Stomach smooth muscle (tissue), 2 donors: ENCODE results near the gene ATG101.
A peak's percentile ranks its signal among the peaks of the same experiment; 100 is the strongest.

Experiments
- H3K27ac ChIP-seq: one replicate; pipeline ENCODE4 v1.7.0; 2013; ENCODE audit warnings: mild to moderate bottlenecking, low read length, inconsistent platforms
- H3K27me3 ChIP-seq, 2 donors: one replicate each; pipeline ENCODE4 v1.7.0; 2013; ENCODE audit warnings: low read length in 2 of 2; ENCODE audit not compliant: insufficient read depth in 2 of 2, control insufficient read depth in 1 of 2
- H3K36me3 ChIP-seq, 2 donors: one replicate each; pipeline ENCODE4 v1.7.0; 2013; ENCODE audit warnings: low read length in 2 of 2; ENCODE audit not compliant: control insufficient read depth in 2 of 2, insufficient read depth in 2 of 2
- H3K4me1 ChIP-seq: one replicate; pipeline ENCODE4 v1.7.0; 2013; ENCODE audit warnings: low read length; ENCODE audit not compliant: control insufficient read depth, insufficient read depth
- H3K4me3 ChIP-seq, 2 donors: one replicate each; pipeline ENCODE4 v1.7.0; 2013; ENCODE audit warnings: low read length in 2 of 2
- H3K9ac ChIP-seq, 2 donors: one replicate each; pipeline ENCODE4 v1.7.0; 2013; ENCODE audit warnings: low read length in 2 of 2, mild to moderate bottlenecking in 1 of 2
- H3K9me3 ChIP-seq, 2 donors: one replicate each; pipeline ENCODE4 v1.7.0; 2013; ENCODE audit warnings: low read length in 2 of 2; ENCODE audit not compliant: control insufficient read depth in 2 of 2
- donor health status: healthy.
- donor health status: Pancreatic carcinoma.

ATG101 gene

GRCh38 chr12:52070185-52070925 is 577 bp downstream of the ATG101 start:
- peak overlapping the region; percentile 86 to 87 for H3K9ac ChIP-seq

GRCh38 chr12:52073531-52074381 is 4.0 kb downstream of the ATG101 start:
- no peak overlapping the region for H3K4me3 ChIP-seq
- H3K27ac ChIP-seq, result no peak overlapping the region
- H3K9ac ChIP-seq, result no peak overlapping the region
- no peaks in the 10 kb centered on the region for H3K27me3 ChIP-seq
- H3K9me3 ChIP-seq, result no peaks in the 10 kb centered on the region
- H3K4me1 ChIP-seq, result peaks cover 22% of the 10 kb centered on the region
- peaks cover 39 to 47% of the 10 kb centered on the region in 2 donors for H3K36me3 ChIP-seq

More at GRCh38 chr12:52070185-52070925, 577 bp downstream of the ATG101 start:
- Histone ChIP-seq H3K4me3 (peak overlapping the region; percentile 76 to 98), H3K36me3 (peaks cover 18 to 19% of the 10 kb centered on the region in 2 donors), H3K27me3 (no peaks in the 10 kb centered on the region), H3K9me3 (no peaks in the 10 kb centered on the region), H3K4me1 (peaks cover 22% of the 10 kb centered on the region), H3K27ac (peak overlapping the region; percentile 91)

DNA sequence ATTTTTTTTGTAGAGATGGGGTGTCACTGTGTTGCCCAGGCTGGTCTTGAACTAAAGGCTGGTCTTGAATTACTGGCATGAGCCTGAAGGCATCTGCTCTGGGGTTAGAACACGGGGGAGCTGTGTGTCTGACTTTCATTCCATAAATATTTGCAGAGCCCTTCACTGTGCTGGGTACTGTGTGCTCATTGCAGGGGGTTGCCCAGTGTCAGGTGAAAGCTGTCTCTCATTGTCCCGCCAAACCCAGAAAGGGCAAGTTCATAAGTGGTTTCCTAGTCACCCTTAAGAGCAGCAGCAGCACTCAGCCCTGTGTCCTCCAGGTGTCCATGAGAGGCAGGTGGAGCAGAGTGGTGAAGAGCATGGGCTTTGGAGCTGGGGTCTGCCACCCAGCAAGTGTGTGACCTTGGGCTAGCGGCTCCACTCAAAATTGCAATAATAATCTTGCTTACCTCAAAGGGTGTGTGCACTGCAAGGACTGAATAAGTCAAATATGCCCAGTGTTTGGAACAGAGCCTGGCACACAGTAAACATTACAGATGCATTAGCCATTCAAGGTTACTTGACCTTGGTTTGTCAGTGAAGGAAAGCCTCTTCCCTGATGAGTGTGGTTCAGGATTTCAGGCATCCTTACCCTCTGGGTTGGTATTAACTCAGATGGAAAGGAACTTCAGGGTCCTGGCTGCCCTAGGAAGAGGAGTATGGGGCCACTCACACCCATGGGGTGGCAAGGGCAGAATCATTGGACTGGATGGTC is 5.4 kb downstream of the ATG101 start:
- Histone ChIP-seq H3K4me3 (no peak overlapping the region), H3K9ac (peak overlapping the region in 1 of 2 donors; percentile 21), H3K4me1 (peaks cover 14% of the 10 kb centered on the region), H3K36me3 (peaks cover 40 to 47% of the 10 kb centered on the region in 2 donors), H3K27me3 (no peaks in the 10 kb centered on the region), H3K27ac (no peak overlapping the region), H3K9me3 (no peaks in the 10 kb centered on the region)

DNA sequence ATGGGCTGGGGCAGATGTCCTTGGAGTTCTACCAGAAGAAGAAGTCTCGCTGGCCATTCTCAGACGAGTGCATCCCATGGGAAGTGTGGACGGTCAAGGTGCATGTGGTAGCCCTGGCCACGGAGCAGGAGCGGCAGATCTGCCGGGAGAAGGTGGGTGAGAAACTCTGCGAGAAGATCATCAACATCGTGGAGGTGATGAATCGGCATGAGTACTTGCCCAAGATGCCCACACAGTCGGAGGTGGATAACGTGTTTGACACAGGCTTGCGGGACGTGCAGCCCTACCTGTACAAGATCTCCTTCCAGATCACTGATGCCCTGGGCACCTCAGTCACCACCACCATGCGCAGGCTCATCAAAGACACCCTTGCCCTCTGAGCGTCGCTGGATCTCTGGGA is 7.0 kb downstream of the ATG101 start:
- Histone ChIP-seq H3K27me3 (no peaks in the 10 kb centered on the region), H3K4me3 (no peak overlapping the region), H3K27ac (no peak overlapping the region), H3K9me3 (no peaks in the 10 kb centered on the region), H3K4me1 (peaks cover 10% of the 10 kb centered on the region), H3K9ac (no peak overlapping the region), H3K36me3 (peaks cover 40 to 47% of the 10 kb centered on the region in 2 donors)

GRCh38 chr12:52078276-52078675 is 8.5 kb downstream of the ATG101 start:
- Histone ChIP-seq H3K4me3 (no peak overlapping the region), H3K36me3 (peaks cover 36 to 42% of the 10 kb centered on the region in 2 donors), H3K27ac (no peak overlapping the region), H3K9me3 (no peaks in the 10 kb centered on the region), H3K9ac (no peak overlapping the region), H3K27me3 (no peaks in the 10 kb centered on the region), H3K4me1 (peaks cover 17% of the 10 kb centered on the region)

DNA sequence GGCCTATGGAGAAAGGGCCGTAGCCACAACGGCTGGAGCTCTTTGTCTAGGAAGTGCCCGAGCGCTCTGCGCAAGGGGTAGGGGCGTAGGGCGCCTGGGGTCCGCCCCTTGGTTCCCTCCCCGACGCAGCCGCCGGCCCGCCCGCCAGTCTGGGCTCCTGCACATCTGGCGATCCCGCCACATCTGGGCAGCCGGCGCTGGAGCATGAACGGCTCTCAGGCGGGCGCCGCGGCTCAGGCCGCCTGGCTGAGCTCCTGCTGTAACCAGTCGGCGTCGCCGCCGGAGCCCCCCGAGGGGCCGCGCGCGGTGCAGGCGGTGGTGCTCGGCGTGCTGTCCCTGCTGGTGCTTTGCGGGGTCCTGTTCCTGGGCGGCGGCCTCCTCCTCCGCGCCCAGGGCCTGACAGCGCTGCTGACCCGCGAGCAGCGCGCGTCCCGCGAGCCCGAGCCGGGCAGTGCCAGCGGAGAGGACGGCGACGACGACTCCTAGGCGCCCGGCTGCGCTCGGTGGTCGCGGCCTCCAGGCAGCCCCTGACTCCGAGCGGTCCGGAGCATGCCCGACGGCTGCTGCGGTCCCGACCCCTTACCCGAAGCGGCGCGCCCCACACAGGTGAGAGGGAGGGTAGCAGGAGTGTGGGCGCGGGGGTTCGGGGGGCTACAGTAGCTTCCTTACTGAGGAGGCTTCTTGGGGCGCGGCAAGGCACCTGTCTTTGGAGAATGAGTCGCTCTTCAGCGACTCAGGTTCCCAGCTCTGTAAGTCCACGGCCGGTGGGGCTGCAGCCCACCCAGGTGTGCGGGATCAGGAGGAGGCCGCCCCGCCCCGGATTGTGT is 10.0 kb downstream of the ATG101 start, which contains the start of gene SMIM41:
TSS of gene SMIM41 (plus strand) at position 129 of the 827 bp plus-strand sequence. CDS start at position 205, 76 bp downstream.
- H3K4me3 ChIP-seq, result peak within 1 kb of the TSS in 1 of 2 donors; percentile 44
- peaks cover 18% of the 10 kb centered on the region for H3K4me1 ChIP-seq
- H3K9ac ChIP-seq, result no peak within 1 kb of the TSS
- no peak within 1 kb of the TSS for H3K27ac ChIP-seq
- H3K27me3 ChIP-seq, result no peaks in the 10 kb centered on the region
- H3K36me3 ChIP-seq, result peaks cover 27 to 32% of the 10 kb centered on the region in 2 donors
- no peaks in the 10 kb centered on the region for H3K9me3 ChIP-seq

DNA sequence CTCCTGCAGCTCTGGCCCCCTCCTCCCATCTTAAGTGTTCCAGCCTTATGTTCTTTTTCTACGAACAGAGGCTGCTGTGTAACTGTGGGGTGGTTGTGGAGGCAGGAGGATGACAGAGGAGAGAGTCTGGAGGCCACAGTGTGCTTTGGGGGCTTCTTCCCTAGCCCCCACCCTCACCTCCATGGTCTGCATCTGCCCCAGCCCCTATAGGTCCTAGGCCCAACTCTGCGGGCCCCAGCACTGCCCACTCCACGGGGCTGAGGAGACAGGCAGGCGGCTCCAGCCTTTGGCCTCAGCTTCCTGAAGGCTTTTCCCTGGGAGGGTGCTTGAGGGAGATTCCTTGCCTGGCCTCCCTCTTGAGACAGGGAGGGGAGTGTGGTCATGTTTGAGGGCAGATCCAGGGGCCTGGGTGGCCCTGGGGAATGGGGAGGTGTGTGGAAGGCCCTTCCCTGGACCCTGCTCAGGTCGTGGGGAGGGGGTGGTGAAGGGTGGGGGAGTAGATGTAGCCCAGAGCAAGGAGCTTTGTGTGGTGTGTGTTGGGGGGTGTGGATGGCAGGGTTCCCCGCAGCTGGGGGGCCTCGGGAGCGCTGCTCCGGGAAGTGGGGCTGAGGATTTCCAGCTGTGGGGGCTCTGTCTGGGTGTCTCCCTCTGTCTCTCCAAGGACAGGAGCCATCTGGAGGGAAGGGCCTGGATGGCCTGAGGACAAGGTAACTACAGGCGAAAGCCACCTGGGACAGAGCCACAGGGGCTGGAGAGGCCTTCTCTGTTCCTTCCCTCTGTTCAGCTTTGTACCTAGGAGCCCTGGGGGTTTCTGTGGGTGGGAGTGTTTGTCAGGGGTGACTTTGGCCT is 10.8 kb downstream of the ATG101 start:
- H3K36me3 ChIP-seq, result peaks cover 19 to 25% of the 10 kb centered on the region in 2 donors
- peaks cover 0 to under 1% of the 10 kb centered on the region in 2 donors for H3K27me3 ChIP-seq
- no peak overlapping the region for H3K9ac ChIP-seq
- H3K4me1 ChIP-seq, result peaks cover 18% of the 10 kb centered on the region
- H3K27ac ChIP-seq, result no peak overlapping the region
- H3K9me3 ChIP-seq, result no peaks in the 10 kb centered on the region
- H3K4me3 ChIP-seq, result peak overlapping the region in 1 of 2 donors; percentile 29

GRCh38 chr12:52081263-52081733 is 11.5 kb downstream of the ATG101 start:
- Histone ChIP-seq H3K9ac (no peak overlapping the region), H3K4me1 (peaks cover 18% of the 10 kb centered on the region), H3K9me3 (no peaks in the 10 kb centered on the region), H3K27me3 (peaks cover 0 to 4% of the 10 kb centered on the region in 2 donors), H3K36me3 (peaks cover 18 to 22% of the 10 kb centered on the region in 2 donors), H3K27ac (peak overlapping the region; percentile 24), H3K4me3 (no peak overlapping the region)

DNA sequence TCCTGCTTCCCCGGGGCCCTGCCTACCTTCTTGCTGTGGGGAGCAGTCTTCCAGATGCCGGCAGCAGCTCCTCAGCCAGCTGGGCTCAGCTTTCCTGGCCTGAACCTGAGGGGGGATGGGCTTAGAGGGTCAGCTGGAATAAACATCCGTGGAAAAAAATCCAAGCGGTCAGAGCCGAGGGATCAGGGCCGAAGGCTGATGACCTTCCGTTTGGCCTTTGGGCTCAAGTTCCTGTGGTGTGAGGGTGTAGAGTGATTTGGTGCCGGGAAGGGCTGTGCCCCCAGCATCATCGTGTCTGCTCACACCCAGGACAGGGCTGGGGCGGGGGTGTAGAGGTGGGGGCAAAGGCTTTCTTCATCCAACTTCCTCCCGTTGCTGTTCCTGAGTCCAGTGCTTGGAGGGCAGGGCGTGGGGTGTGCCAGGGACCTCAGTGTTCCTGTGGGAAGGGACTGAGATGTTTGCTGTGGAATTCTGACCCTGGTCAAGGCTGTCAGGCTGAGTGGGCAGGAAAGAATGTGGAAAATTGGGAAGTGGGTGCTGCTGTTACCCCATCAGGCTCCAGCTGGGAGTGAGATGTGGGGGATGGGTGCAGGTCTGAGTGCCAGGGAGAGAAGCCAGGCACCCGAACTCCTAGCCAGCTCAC is 12.4 kb downstream of the ATG101 start:
- Histone ChIP-seq H3K36me3 (peaks cover 11 to 13% of the 10 kb centered on the region in 2 donors), H3K9ac (no peak overlapping the region), H3K9me3 (no peaks in the 10 kb centered on the region), H3K27me3 (peaks cover 0 to 4% of the 10 kb centered on the region in 2 donors), H3K27ac (peak overlapping the region; percentile 24), H3K4me1 (peaks cover 18% of the 10 kb centered on the region), H3K4me3 (no peak overlapping the region)
